ENCODE results near the gene INPP5A.

INPP5A gene

GRCh38 chr10:132615341-132616169, 78.0 kb downstream of the INPP5A start:
- no peak for DNase-seq (ENCODE audit: low read depth)
- no peak overlapping the region for H3K4me3 ChIP-seq (ENCODE audit: low read depth, low read length)

DNA sequence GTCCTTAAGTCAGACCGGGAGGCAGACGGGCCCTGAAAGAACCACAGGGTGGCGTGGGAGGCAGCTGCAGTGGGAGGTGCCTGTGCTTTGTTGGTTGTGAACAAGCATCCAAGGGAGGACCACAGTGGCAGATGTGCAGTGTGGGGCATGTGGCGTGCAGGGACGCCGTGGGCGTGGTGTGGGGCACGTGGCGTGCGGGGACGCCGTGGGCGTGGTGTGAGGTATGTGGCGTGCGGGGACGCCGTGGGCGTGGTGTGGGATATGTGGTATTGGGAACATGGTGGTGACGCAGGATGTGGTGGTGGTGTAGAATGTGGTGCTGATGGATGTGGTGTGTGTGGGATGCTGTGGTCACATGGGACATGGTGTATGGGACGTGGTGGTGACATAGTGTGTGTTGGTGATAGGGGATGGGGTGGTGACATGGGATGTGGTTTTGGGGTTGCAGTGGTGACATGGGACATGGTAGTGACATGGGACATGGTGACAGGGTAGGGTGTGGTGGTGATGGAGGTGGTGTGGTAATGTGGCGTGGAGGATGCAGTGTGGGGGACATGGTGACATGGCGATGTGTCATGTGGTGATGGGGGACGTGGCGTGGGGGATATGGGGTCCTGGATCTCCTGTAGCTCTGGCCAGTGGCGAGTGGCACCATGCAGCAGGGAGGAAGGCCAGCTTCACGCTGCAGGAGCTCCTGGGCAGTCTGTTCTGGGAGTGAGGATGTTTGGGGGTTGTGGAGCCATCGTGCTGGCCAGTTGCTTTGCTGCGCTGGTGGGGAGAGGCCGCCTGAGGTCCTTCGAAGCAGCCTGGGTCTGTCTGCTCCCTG, 78.8 kb downstream of the INPP5A start:
- H3K4me3 ChIP-seq (ENCODE audit: low read depth, low read length) = no peak overlapping the region
- no peak for DNase-seq (ENCODE audit: low read depth)

- no peak overlapping the region for H3K4me3 ChIP-seq (ENCODE audit: low read depth, low read length)
- no peak for DNase-seq (ENCODE audit: low read depth)
Measured at GRCh38 chr10:132616996-132617736, 79.6 kb downstream of the INPP5A start.

- no peak for DNase-seq (ENCODE audit: low read depth)
- H3K4me3 ChIP-seq (ENCODE audit: low read depth, low read length) = no peak overlapping the region
Measured at GRCh38 chr10:132617737-132618052, 80.1 kb downstream of the INPP5A start.

DNA sequence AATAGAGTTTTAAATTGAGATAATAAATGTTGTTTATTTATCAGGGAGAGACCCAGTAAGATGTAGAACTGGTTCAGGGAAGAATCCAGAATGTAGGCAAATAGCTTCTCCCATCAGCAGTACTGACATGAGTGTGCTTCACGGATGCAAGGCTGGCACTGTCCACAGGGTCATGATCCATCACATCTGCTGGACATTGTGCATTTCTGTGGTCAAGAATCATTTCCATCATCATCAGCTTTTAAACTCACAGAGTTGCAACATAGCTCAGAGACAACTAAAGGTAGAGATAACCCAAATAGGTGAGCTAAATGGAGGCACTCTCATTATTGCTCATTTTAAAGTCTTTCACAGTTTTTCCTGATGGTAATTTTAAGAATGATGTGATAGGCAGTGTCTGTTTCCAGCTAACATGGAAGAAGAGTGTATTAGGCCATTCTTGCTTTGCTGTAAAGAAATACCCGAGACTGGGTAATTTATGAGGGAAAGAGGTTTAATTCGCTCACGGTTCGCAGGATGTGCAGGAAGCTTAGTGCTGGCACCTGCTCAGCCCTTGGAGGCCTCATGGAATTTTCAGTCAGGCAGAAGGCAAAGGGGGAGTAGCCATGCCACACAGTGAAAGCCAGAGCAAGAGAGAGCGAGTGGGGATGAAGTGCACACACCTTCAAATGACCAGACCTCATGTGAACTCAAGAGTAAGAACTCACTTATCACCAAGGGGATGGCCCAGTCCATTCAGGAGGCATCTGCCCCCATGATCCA, 80.8 kb downstream of the INPP5A start:
- H3K4me3 ChIP-seq (ENCODE audit: low read depth, low read length) = no peak overlapping the region
- no peak for DNase-seq (ENCODE audit: low read depth)

- no peak for DNase-seq (ENCODE audit: low read depth)
Measured at GRCh38 chr10:132619927-132620326, 82.3 kb downstream of the INPP5A start.

GRCh38 chr10:132624061-132624846, 86.7 kb downstream of the INPP5A start:
- H3K4me3 ChIP-seq (ENCODE audit: low read depth, low read length) = no peak overlapping the region
- DNase-seq (ENCODE audit: low read depth) = no peak

More at GRCh38 chr10:132619927-132620326, 82.3 kb downstream of the INPP5A start:
- H3K4me3 ChIP-seq (ENCODE audit: low read depth, low read length) = no peak overlapping the region

- no peak for DNase-seq (ENCODE audit: low read depth)
- no peak overlapping the region for H3K4me3 ChIP-seq (ENCODE audit: low read depth, low read length)
Measured at GRCh38 chr10:132624847-132625471, 87.4 kb downstream of the INPP5A start.

GRCh38 chr10:132626019-132626760, 88.6 kb downstream of the INPP5A start:
- no peak overlapping the region for H3K4me3 ChIP-seq (ENCODE audit: low read depth, low read length)
- DNase-seq (ENCODE audit: low read depth) = no peak

DNA sequence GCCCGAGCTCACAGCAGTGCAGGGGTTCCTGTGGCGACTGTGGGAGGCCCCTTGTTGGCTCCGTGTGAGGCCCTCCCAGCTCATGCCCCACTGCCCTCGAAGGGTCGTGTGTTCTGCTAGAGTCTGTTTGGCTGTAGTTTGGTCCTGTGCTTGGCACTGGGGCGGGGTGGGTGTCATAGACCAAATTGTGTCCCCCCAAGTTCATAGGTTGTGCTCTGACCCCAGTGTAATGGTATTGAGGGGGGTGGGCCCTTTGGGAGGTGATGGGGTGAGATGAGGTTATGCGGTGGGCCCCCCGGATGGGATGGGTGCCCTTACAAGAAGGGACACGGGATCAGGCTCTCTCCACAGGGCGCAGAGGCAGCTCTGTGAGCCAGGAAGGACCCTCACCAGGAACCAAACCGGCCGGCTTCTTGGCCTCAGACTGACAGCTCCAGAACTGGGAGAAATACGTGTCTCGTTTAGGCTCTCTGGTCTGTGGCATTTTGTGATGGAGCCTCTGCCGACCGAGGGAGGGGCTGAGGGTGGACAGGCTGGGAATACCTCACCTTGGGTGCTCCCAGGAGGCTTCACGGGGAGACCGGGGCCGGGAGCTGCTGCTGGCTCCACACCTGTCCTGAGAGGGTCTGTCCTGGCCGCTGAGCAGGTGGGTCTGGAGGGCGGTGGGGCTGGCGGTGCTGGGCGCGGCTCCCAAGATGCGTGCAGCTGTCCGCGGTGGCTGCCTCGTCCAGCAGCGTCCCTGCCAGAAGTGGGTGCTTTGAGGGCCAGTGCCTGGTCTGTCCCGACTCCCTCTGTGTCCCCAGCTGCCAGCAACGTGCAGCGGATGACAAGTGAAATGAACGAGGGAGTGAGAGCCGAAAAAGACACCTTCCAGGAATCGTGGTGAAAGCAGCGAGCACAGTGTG, 89.4 kb downstream of the INPP5A start:
- no peak overlapping the region for H3K4me3 ChIP-seq (ENCODE audit: low read depth, low read length)
- DNase-seq (ENCODE audit: low read depth) = no peak

DNA sequence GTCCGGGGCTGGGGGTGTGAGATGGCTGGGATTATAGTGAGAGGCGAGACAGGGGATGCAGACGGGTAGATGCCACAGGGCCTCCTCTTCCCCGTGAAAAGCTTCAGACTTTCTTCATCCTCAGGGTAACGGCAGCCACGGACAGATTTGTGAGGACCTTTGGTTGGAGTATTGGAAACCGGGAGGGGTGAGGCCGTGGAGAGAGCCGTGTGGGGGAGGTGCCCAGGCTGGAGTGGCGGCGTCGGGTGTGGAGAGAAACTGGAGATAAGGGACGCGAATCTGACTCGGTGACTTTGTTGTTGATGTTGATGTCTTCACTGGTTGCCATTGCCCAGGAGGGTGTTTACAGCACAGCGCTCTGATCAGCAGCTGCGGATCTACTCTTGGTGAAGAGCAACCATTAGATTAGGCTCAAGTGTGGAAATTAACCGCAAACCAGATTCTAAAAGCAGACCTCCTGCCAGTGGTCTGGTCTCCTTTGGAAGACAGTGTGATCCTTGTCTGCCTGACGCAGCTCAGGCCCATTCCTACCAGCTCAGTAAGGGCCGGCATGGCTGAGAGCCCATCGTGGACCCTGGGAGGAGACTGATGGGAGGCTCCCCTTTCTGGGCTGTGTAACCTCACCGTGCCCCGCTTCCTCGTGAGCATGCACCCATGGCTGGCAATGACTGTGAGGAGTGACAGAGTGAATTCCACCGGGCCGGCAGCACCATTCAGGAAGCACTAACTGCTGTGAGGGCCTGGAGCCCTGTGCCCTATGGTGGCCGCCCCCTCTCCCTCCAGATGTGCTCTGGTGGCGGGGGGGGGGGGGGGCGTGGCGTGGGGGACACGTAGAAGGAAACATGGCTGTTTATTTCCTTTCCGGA, 90.3 kb downstream of the INPP5A start:
- H3K4me3 ChIP-seq (ENCODE audit: low read depth, low read length) = no peak overlapping the region
- DNase-seq (ENCODE audit: low read depth) = peak; percentile 19

GRCh38 chr10:132628966-132629900, 91.6 kb downstream of the INPP5A start:
- H3K4me3 ChIP-seq (ENCODE audit: low read depth, low read length) = no peak overlapping the region
- no peak for DNase-seq (ENCODE audit: low read depth)

DNA sequence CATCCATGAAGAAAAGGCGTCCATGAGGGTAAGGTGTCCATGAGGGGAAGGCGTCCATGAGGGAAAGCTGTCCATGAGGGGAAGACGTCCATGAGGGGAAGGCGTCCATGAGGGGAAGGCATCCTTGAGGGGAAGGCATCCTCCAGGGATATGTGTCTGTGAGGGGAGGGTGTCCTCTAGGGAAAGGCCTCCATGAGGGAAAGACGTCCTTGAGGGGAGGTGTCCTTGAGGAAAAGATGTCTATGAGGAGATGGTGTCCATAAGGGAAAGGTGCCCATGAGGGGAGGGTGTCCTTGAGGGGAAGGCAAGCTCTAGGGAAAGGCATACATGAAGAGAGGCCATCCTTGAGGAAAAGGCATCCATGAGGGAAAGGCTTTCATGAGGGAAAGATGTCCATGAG, 92.6 kb downstream of the INPP5A start:
- DNase-seq (ENCODE audit: low read depth) = no peak
- H3K4me3 ChIP-seq (ENCODE audit: low read depth, low read length) = no peak overlapping the region

- no peak overlapping the region for H3K4me3 ChIP-seq (ENCODE audit: low read depth, low read length)
- no peak for DNase-seq (ENCODE audit: low read depth)
Measured at GRCh38 chr10:132630666-132631337, 93.2 kb downstream of the INPP5A start.

All from skeletal muscle cell (primary cell).